Measurements from ENCODE around the gene CDC16.

GRCh38 chr13:114298866-114299265 is 64.2 kb downstream of the CDC16 start:
- no peak for TF ChIP-seq CTCF (IDR thresholded peaks at IDR 0.05; ENCODE audit: low read depth, low read length)
- no peak for TF ChIP-seq EZH2phosphoT487 (IDR thresholded peaks at IDR 0.05; ENCODE audit: low read depth)

Data from OCI-LY3 (cell line).